Suppressor macrophage treated with lipopolysaccharide for 1 hour (primary cell): ENCODE measurements around the gene ZNF184.
A peak's percentile ranks its signal among the peaks of the same experiment; 100 is the strongest.

Source experiments
- DNase-seq, 3 donors: peaks; one replicate each; pipeline ENCODE4 v3.0.0-alpha.2; 2020 to 2022

ZNF184 gene

DNA sequence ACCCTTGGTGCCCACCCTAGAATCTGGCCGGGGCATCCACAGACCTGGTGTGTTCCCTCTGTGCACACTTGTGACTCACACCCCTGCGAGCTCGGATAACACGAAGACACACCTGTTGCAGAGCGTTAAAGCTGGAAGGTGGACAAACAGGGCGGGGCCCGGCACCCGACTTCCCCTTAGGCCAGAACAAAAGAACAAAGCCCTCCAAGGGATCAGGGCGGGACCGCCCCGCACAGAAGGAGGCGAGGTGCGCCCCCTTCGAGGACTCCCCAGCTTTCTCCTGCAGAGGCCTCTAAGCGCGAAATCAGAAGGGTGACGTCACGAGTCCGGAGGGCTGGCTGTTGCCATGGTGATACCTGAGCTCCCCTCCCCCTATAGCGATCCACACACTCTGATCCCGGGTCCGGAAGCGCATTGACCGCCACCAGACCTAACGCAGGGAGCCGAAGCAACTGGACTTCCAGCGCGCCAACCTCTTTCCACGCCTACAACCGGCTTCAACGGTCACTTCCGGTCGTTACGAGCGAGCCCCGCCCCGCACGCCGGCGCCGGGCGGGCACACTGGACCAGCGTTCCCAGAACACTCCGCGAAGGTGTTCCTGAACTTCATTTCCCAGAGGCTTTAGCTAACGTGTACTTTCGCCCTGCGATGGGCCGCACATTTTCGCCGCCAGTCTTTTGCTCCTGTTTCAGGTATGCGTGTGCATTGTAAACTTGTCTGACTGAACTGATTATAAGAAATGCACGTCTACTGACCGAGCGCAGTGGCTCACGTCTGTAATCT, at the start of gene ZNF184:
ZNF184 (minus strand) TSS at position 489 of the 784 bp plus-strand sequence. CDS start 811 bp downstream, outside the sequence.
- DNase-seq = peak; percentile 96 to 97 (median 97)

GRCh38 chr6:27518881-27519795, 46.2 kb upstream of the ZNF184 start:
- DNase-seq = peak; percentile 75 to 87 (median 84)

DNA sequence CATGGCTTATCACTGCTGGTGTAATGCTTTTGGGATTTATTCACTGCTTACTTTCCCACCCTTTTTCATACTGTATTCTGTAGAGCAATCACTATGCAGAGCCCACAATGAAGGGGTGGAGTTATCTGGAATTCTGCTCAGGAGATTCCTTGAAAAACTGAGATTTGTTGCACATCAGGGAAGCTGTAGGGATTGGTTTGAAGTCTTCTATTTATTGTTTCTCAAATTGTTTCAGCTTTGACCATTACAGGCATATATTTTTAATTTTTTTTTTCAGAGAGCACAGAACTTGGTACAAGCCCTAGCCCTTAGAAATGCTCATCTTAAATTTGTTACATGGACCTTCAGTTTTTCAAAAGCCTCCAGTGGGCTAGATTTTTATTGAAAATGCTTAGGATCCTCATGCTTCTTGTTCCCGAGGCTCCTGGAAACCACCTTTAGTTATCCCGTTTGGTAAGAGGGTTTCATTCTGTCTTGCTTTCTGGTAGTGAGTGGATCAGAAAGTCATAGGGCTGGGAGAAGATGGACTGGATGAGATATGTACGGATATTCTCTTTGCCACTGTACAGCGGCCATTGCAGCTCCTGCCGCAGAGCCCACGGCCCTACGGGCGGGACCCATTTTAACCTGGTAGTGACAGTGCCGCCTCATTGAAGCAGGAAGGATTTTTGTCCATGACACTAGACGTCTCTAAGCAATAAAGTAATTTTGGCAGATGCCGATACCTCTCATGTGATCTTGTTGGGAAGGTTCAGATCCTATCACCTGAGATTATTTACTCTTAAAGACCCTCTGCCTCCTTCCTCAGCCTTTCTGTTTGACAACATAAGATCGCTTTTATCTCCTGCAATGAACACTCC, 45.3 kb upstream of the ZNF184 start:
- no peak for DNase-seq

DNA sequence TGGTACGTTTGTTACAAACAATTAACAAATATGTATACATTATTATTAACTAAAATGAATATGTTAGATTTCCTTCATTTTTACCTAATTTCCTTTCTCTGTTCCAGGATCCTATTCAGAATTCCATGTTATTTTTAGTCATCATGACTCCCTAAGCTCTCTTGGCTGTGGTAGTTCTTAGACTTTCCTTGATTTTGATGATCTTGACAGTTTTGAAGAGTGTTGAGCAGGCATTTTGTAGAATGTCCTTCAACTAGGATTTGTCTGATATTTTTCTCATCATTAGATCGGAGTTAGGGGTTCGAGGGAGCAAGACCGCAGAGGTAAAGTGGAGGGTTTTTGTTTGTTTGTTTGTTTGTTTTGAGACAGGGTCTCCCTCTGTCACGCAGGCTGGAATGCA, 44.3 kb upstream of the ZNF184 start:
- no peak for DNase-seq

DNA sequence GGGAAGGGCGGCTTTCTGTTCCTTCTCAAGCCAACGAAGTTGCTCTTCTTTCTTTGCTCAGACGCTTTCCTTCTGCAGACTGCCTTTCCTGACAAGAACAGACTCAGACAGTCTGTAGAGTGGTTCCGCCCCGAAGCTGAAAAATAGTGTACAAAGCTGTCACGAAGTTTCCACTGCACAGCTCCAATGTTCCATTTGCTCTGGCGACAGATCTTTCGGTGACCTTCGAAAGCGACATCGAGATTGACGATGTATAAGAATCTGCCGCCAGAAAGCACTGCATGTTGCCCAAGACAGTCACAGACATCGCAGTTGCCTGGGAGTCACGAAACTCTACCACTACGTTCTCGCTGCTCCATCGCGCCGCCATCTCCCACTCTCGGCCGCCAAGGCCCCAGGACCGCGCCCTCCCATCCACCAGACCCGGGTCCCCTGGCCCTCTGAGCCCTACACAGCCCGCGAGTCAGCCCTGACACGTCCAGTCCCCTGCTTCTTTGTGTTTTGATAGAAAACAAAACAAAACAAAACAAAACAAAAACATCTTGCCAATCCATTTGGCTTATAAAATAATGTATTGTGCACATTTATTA, 42.1 kb upstream of the ZNF184 start:
- no peak for DNase-seq

GRCh38 chr6:27512525-27512924, 39.6 kb upstream of the ZNF184 start:
- DNase-seq = no peak

DNA sequence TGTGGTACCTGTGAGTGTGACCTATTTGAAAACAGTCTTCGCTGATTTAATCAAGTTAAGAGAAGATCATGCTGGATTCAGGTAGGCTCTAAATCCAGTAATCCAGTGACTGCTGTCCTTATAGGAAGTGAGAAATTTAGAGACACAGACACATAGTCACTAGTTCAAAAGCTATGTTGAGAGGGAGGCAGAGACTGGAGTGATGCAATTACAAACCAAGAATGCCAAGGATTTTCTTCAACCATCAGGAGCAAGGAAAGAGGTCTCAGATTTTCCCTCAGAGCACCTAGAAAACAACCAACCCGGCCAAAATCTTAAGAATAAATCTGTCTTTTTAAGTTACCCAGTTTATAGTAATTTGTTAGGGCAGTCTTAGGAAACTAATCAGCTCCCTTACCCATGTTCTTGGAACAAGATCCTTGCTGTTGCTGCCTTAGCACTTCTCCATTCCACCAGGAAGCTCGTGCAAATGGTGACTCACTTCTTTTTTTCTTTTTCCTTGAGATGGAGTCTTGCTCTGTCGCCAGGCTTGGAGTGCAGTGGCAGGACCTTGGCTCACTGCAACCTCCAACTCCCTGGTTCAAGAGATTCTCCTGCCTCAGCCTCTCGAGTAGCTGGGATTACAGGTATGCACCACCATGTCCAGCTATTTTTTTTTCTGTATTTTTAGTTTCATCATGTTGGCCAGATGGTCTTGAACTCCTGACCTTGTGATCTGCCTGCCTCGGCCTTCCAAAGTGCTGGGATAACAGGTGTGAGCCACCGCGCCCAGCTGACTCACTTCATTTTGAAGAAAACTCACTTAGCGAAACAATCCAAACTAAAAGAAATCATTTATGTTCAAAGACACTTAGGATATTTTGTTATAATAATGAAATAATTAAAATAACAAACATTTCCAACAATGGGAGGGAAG, 34.4 kb upstream of the ZNF184 start:
- DNase-seq = peak in 1 of 3 donors; percentile 12

DNA sequence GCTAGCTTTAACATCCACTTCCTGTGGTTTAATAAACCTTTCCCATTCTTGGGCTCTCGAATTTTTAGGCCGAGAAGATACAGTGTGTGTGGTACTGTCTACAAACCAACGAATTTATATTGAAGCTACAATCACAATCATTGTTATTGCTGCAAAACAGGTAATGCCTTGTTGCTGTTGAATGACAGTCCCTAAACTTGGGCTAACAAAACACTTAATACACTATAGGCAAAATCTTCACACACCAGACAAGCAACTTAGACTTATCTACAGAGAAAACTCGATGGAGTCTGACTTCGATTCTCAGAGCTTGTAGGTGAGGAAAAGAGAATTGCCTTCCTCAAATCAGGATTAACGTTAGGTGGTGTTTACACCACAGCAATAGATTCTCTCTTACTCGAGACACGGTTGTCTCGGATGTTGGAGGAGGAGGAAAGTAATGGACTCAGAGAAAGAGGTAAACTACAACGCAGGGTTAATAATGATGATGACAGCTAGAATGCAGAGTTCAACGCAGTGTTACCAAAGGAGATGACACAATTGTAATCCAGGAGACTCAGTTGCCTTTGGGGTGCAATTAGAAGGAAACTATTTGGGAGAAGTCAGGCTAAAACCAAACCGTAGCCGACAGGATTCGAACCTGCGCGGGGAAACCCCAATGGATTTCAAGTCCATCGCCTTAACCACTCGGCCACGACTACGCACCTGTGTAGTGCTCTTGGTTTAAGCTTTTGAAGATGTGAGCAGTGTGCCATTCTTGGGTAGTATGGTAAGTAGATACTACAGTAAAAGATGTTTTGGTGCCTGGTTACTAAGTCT, 32.5 kb upstream of the ZNF184 start:
- no peak for DNase-seq

- peak; percentile 68 to 80 (median 76) for DNase-seq
Observed at GRCh38 chr6:27503436-27504030, 30.6 kb upstream of the ZNF184 start.

- DNase-seq = peak; percentile 55 to 65 (median 57)
Observed at GRCh38 chr6:27502508-27503435, 29.9 kb upstream of the ZNF184 start.

DNA sequence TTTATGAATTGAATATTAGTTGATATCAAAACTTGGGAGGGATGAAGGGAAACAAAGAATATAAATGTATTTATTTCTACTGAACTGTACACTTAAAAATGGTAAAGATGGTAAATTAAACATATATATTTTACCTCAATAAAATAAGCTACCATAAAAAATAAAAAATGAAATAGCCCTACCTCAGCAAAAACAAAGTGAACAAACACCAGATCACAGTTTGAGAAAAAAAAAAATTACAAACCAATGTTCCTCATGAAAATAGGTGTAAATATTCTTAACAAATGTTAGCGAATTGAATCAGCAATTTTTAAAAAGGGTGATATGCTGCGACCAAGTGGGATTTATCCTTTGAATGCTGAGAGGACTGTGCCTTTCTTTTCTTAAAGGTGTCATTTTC, 28.3 kb upstream of the ZNF184 start:
- no peak for DNase-seq

DNA sequence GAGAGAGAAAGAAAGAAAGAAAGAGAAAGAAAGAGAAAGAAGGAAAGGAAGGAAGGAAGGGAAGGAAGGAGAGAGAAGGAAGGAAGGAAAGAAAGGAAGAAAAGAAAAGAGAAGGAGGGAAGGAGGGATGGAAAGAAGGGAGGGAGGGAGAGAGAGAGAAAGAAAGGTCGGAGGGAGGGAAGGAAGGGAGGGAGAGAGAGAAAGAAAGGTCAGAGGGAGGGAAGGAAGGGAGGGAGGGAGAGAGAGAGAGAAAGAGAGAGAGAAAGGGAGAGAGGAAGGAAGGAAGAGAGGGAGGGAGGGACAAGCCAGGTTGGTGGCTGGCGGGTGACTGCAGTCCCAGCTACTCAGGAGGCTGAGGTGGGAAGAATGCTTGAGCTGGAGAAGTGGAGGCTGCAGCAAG, 27.3 kb upstream of the ZNF184 start:
- no peak for DNase-seq

DNA sequence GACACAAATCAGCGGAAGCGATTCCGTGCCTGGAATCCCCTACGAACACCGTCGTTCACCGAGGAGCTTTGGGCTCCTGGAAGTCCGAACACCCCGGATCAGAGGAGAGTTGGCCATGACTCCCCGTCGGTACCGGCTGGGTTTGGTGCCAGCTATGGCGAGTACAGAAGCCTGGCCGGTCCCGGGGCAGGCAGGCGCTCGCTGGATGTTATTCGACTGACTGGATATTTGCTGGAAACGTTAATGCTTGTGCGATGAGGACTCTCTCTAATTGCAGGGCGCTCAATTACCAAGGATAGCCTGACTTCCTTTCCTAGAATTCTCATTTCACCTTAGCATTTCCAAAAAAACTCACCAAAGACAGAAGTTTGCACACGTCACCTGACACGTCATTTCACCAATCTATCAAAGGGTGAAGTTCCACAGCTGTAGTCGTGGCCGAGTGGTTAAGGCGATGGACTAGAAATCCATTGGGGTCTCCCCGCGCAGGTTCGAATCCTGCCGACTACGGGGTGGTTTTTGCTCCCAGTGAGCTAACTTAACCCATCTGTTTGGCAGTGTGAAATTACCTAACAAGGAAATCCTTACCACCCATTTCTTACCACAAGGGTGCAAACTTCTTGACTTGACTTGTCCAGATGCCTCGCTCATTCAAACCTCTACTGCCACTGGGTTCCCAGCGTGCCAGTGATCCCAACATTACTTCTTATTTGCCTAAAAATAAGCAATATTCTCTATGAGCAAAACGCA, 22.7 kb upstream of the ZNF184 start:
- peak; percentile 50 to 73 (median 65) for DNase-seq

DNA sequence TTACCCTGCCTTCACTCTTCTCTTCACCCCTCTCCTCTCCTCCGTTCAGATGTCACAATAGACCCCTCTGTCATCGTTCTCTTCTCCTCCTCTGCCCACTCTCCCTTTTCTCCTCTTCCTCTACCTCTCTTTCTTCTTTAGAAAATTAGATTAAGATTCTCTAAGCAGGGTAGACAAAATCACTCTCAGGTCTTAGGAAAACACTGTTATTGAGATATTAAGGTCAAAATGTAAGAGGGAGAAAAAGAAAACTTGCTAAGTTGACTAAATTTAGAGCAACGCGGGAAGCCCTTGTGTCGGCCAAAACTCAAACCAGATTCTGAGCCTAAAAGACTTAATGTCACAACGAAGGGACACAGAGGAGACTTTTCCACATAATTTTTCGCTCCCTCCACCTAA, 22.1 kb upstream of the ZNF184 start:
- no peak for DNase-seq

GRCh38 chr6:27494103-27494502, 21.2 kb upstream of the ZNF184 start:
- DNase-seq = no peak

DNA sequence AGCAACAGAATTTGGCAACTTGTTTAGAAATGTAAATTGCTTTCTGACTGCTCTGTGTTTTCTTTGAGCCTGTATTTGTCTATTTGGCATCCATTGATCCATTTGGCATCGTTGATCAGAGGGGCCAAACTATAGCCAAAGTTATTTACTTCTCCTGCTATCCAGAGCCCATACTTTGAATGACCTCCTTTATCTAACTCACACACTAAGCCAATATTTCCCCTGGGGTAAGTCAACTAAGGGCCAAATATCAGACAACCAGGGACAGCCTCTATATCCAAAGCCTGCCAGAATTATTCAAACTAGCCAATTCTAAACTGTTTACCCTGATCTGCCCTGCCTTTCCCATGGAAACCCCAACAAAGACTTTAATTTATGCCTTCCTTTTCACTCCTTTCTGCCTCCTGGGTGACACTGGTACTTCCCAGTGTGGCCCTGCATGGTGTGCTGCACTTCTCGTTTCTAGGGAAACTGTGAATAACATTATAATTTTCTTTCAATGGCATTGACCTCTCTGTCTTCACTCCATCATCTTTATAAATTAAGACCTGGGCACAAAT, 19.8 kb upstream of the ZNF184 start:
- no peak for DNase-seq

- peak; percentile 82 to 93 (median 90) for DNase-seq
Observed at GRCh38 chr6:27479319-27480182, 6.6 kb upstream of the ZNF184 start.
